GM23248 (cell line): ENCODE measurements around the gene GBF1.

Experiments
- EZH2 ChIP-seq: fragments of 200-600 bp; sonication (generic); IDR thresholded peaks from 2 replicates; pipeline ENCODE4 v1.6.1; 2018; ENCODE audit warnings: antibody characterized with exemption, mild to moderate bottlenecking; ENCODE audit not compliant: insufficient read depth, poor library complexity, severe bottlenecking
- EZH2phosphoT487 ChIP-seq: fragments of 200-600 bp; sonication (generic); IDR thresholded peaks from 2 replicates; pipeline ENCODE4 v1.6.1; 2018; ENCODE audit warnings: antibody characterized with exemption, moderate library complexity, mild to moderate bottlenecking, low read depth; ENCODE audit not compliant: insufficient read depth

- TF ChIP-seq EZH2: no peak
- no peak for TF ChIP-seq EZH2phosphoT487
Measured at GRCh38 chr10:102266670-102267069, 21.3 kb downstream of the GBF1 start.
